SK-N-SH (cell line): ENCODE measurements around the gene SYNGR1. TPM values are rescaled to one million over a fixed set of nuclear protein-coding genes. Genes with fewer than 3 reads are reported as not detected.

Experiments used
- CTCF ChIA-PET: fragments of 300-600, 350-600 bp; formaldehyde crosslinking; extraction: SDS; loops from one replicate; lab custom pipeline; 2021; lab: Yijun Ruan, JAX
- POLR2A ChIA-PET: fragments of 350-600 bp; sonication (Branson Sonifier 250); formaldehyde crosslinking; extraction: SDS; loops from one replicate; lab custom pipeline; 2020; ENCODE audit warnings: antibody characterized with exemption, inconsistent platforms; lab: Yijun Ruan, JAX
- DNase-seq: peaks from one replicate; pipeline ENCODE4 v3.0.0; 2012
- H2AFZ ChIP-seq: fragments of 200-600 bp; sonication (generic); 2 replicates; pipeline ENCODE4 v1.8.1; 2016; ENCODE audit warnings: antibody characterized with exemption, mild to moderate bottlenecking, low read depth
- H3F3A ChIP-seq: fragments of 200-600 bp; sonication (generic); replicated peaks from 2 replicates; pipeline ENCODE3; 2016; ENCODE audit warnings: antibody characterized with exemption, mild to moderate bottlenecking; ENCODE audit not compliant: insufficient read depth
- H3K27ac ChIP-seq, 2 experiments: fragments of 200-500 bp in 1 of 2; fragments of 200-600 bp in 1 of 2; sonication (Bioruptor generic) in 1 of 2; sonication (generic), shearing (Covaris generic) in 1 of 2; 2 replicates each; pipeline versions ENCODE4 v1.5.1 to v1.6.1; 2014 to 2016; ENCODE audit warnings: low read depth in 2 of 2, inconsistent platforms in 1 of 2, low read length in 1 of 2, mild to moderate bottlenecking in 1 of 2, mixed read lengths in 1 of 2
- H3K27me3 ChIP-seq: fragments of 200-600 bp; sonication (generic), shearing (Covaris generic); 2 replicates; pipeline ENCODE4 v1.6.1; 2016; ENCODE audit warnings: mixed run types; ENCODE audit not compliant: insufficient read depth
- H3K36me3 ChIP-seq, 2 experiments: fragments of 200-500 bp in 1 of 2; fragments of 200-600 bp in 1 of 2; sonication (Bioruptor generic) in 1 of 2; sonication (generic) in 1 of 2; replicated peaks in 1 of 2; 2 replicates each; pipeline versions ENCODE3 to v1.5.1; 2014 to 2016; ENCODE audit warnings: low read length in 1 of 2, mild to moderate bottlenecking in 1 of 2; ENCODE audit not compliant: insufficient read depth in 2 of 2, control insufficient read depth in 1 of 2
- H3K4me1 ChIP-seq, 2 experiments: fragments of 200-500 bp in 1 of 2; fragments of 200-600 bp in 1 of 2; sonication (Bioruptor generic) in 1 of 2; sonication (generic), shearing (Covaris generic) in 1 of 2; 2 replicates each; pipeline versions ENCODE4 v1.5.1 to v1.6.1; 2014 to 2016; ENCODE audit warnings: low read depth in 1 of 2, low read length in 1 of 2, mixed run types in 1 of 2; ENCODE audit not compliant: insufficient read depth in 2 of 2, control insufficient read depth in 1 of 2
- H3K4me2 ChIP-seq: fragments of 200-600 bp; sonication (generic), shearing (Covaris generic); 2 replicates; pipeline ENCODE4 v1.6.1; 2017; ENCODE audit warnings: mixed run types
- H3K4me3 ChIP-seq, 2 experiments: fragments of 200-500 bp in 1 of 2; fragments of 200-600 bp in 1 of 2; sonication (Bioruptor generic) in 1 of 2; sonication (generic), shearing (Covaris generic) in 1 of 2; 2 replicates each; pipeline versions ENCODE4 v1.5.1 to v1.8.1; 2014 to 2016; ENCODE audit warnings: low read depth in 2 of 2, inconsistent platforms in 1 of 2, low read length in 1 of 2, mild to moderate bottlenecking in 1 of 2, mixed read lengths in 1 of 2, moderate library complexity in 1 of 2
- H3K79me2 ChIP-seq: fragments of 200-600 bp; sonication (generic); 2 replicates; pipeline ENCODE4 v1.8.1; 2017; ENCODE audit warnings: mild to moderate bottlenecking; ENCODE audit not compliant: insufficient read depth
- H3K9ac ChIP-seq: fragments of 200-600 bp; sonication (generic); 2 replicates; pipeline ENCODE4 v1.6.1; 2017; ENCODE audit warnings: mixed run types
- H3K9me2 ChIP-seq: fragments of 200-600 bp; sonication (generic); 2 replicates; pipeline ENCODE4 v1.6.1; 2017; ENCODE audit warnings: mixed run types
- H3K9me3 ChIP-seq: fragments of 200-600 bp; sonication (generic); 2 replicates; pipeline ENCODE4 v1.6.1; 2017; ENCODE audit warnings: mixed run types, mild to moderate bottlenecking, moderate library complexity
- H4K20me1 ChIP-seq: fragments of 200-600 bp; sonication (generic); 2 replicates; pipeline ENCODE4 v1.6.1; 2017; ENCODE audit warnings: mild to moderate bottlenecking, mixed run types; ENCODE audit not compliant: insufficient read depth
- CHD2 ChIP-seq: fragments of 150-350 bp; IDR thresholded peaks from 2 replicates; pipeline ENCODE4 v1.6.1; 2018; ENCODE audit warnings: low read length; ENCODE audit not compliant: partially characterized antibody
- CTCF ChIP-seq: fragments of 200-600 bp; sonication (generic); IDR thresholded peaks from 2 replicates; pipeline ENCODE4 v1.6.1; 2017; ENCODE audit warnings: antibody characterized with exemption, mild to moderate bottlenecking, moderate library complexity
- EP300 ChIP-seq, 2 experiments: IDR thresholded peaks; 2 replicates each; pipeline versions ENCODE4 v1.4.0 to v1.6.1; 2012; ENCODE audit warnings: borderline replicate concordance in 1 of 2, low read depth in 1 of 2, low read length in 1 of 2
- EZH2phosphoT487 ChIP-seq: fragments of 200-600 bp; sonication (generic); IDR thresholded peaks from 2 replicates; pipeline ENCODE4 v1.6.1; 2017; ENCODE audit warnings: low read depth, mixed run types, mild to moderate bottlenecking, antibody characterized with exemption, moderate library complexity, borderline replicate concordance
- FOSL2 ChIP-seq: IDR thresholded peaks from 2 replicates; pipeline ENCODE4 v1.4.0; 2012; ENCODE audit warnings: low read depth, mild to moderate bottlenecking, moderate library complexity, borderline replicate concordance
- IRF3 ChIP-seq: fragments of 150-350 bp; IDR thresholded peaks from 2 replicates; pipeline ENCODE4 v1.6.1; 2016; ENCODE audit warnings: mild to moderate bottlenecking, low read depth, low read length
- JUND ChIP-seq: IDR thresholded peaks from 2 replicates; pipeline ENCODE4 v1.4.0; 2012
- MAX ChIP-seq: IDR thresholded peaks from 2 replicates; pipeline ENCODE4 v1.4.0; 2012; ENCODE audit warnings: low read depth
- MXI1 ChIP-seq: IDR thresholded peaks from 2 replicates; pipeline ENCODE4 v1.6.1; 2012; ENCODE audit warnings: mild to moderate bottlenecking, low read depth, low read length, improper control_type of control experiment
- NFIC ChIP-seq: IDR thresholded peaks from 2 replicates; pipeline ENCODE4 v1.4.0; 2012; ENCODE audit warnings: borderline replicate concordance
- NRF1 ChIP-seq: IDR thresholded peaks from 2 replicates; pipeline ENCODE4 v1.6.1; 2012; ENCODE audit warnings: low read depth, mild to moderate bottlenecking, low read length
- PBX3 ChIP-seq: IDR thresholded peaks from 2 replicates; pipeline ENCODE4; 2012
- POLR2AphosphoS5 ChIP-seq: IDR thresholded peaks from 2 replicates; pipeline ENCODE4 v1.6.1; 2012; ENCODE audit warnings: low read depth, low read length
- REST ChIP-seq: IDR thresholded peaks from 2 replicates; pipeline ENCODE4 v1.6.1; 2012; ENCODE audit warnings: mild to moderate bottlenecking, low read depth, low read length, moderate library complexity
- SMC3 ChIP-seq: IDR thresholded peaks from 2 replicates; pipeline ENCODE4 v1.6.1; 2012; ENCODE audit warnings: low read depth, low read length, improper control_type of control experiment
- TCF12 ChIP-seq: IDR thresholded peaks from 2 replicates; pipeline ENCODE4 v1.4.0; 2012
- TEAD4 ChIP-seq: IDR thresholded peaks from 2 replicates; pipeline ENCODE4 v1.4.0; 2012; ENCODE audit warnings: mild to moderate bottlenecking, borderline replicate concordance; ENCODE audit not compliant: insufficient read depth
- USF1 ChIP-seq: IDR thresholded peaks from 2 replicates; pipeline ENCODE4 v1.4.0; 2012; ENCODE audit warnings: low read depth, borderline replicate concordance
- YY1 ChIP-seq: IDR thresholded peaks from 2 replicates; pipeline ENCODE4 v1.4.0; 2012; ENCODE audit warnings: low read depth, mild to moderate bottlenecking
- ZBTB33 ChIP-seq: IDR thresholded peaks from 2 replicates; pipeline ENCODE4 v1.4.0; 2012; ENCODE audit warnings: low read depth, borderline replicate concordance
- WGBS: methylation state at CpG from one replicate; pipeline ENCODE4 v1.1.6; 2017; ENCODE audit warnings: low lambda C conversion rate; 5-methylcytosine and 5-hydroxymethylcytosine counted together
- polyA plus RNA-seq, 3 experiments: library from polyadenylated mRNA; depleted of rRNA; stranded (reverse); fragments of >200 nt; gene quantifications; 2 replicates each; pipeline ENCODE4 v1.2.3, GENCODE V29; 2012

Gene SYNGR1
- polyA plus RNA-seq, 1 of the 3 experiments (the other 2 are of a cell fraction), result 18.7 TPM

GRCh38 chr22:39308614-39309363 is 41.0 kb upstream of the SYNGR1 start:
- no peak for DNase-seq
- H3K27ac ChIP-seq, result peak overlapping the region in 1 of 2 experiments; percentile 72; a peak in 3 of 4 replicates
- TF ChIP-seq YY1, result no peak
- no peak for TF ChIP-seq USF1
- peak; percentile 82 for TF ChIP-seq JUND
- TF ChIP-seq NRF1, result no peak
- TF ChIP-seq NFIC, result peak; percentile 15; the same call in 1 of the 2 replicates
- 0 out of 2 replicates have a peak, but pooled peaks have one; percentile 13 for TF ChIP-seq MAX
- no peak for TF ChIP-seq IRF3
- peak; percentile 62; the same call in 1 of the 2 replicates for TF ChIP-seq TEAD4
- no peak for TF ChIP-seq EZH2phosphoT487
- TF ChIP-seq REST, result peak; percentile 74; the same call in 1 of the 2 replicates
- TF ChIP-seq CHD2, result no peak
- peak; percentile 77 for TF ChIP-seq TCF12
- TF ChIP-seq MXI1, result no peak
- peak; percentile 94 for TF ChIP-seq FOSL2
- TF ChIP-seq SMC3, result no peak
- peak in 1 of 2 experiments; percentile 47; a peak in 1 of 4 replicates for TF ChIP-seq EP300 (IDR thresholded peaks at IDR 0.05; ENCODE audit: borderline replicate concordance in 1 of 2, low read depth in 1 of 2, low read length in 1 of 2)
- TF ChIP-seq ZBTB33, result no peak
- peak; percentile 85 for TF ChIP-seq PBX3
- TF ChIP-seq POLR2AphosphoS5, result no peak
- TF ChIP-seq CTCF, result peak; percentile 31
- no peaks in the 10 kb centered on the region for H3K9me2 ChIP-seq
- ChIA-PET POLR2A (no interaction called here), CTCF (interaction anchor here (0.7 to 4.5 kb wide), 5 partner anchors 9 to 173 kb away, joined by 3 to 35 read pairs (median 3); no protein-coding TSS in a partner anchor)
- H4K20me1 ChIP-seq, result peaks cover 23% of the 10 kb centered on the region
- H3K36me3 ChIP-seq, result peaks cover 0 to 21% of the 10 kb centered on the region in 2 experiments
- no peak overlapping the region for H3K4me3 ChIP-seq
- 6% methylated on average over 9 of the region's 24 CpGs for WGBS
- H3K4me2 ChIP-seq, result peak overlapping the region; percentile 57; the same call in 1 of the 2 replicates
- H3K27me3 ChIP-seq, result no peaks in the 10 kb centered on the region
- H3K9ac ChIP-seq, result peak overlapping the region; percentile 38; the same call in 1 of the 2 replicates
- no peaks in the 10 kb centered on the region for H3K9me3 ChIP-seq
- H3K4me1 ChIP-seq, result no peaks in the 10 kb centered on the region; a peak in 2 of 4 replicates
- H3F3A ChIP-seq, result peaks cover 9% of the 10 kb centered on the region
- H3K79me2 ChIP-seq, result no peaks in the 10 kb centered on the region; the same call in 1 of the 2 replicates
- H2AFZ ChIP-seq, result no peak overlapping the region
